Measurements from ENCODE around the gene DNAAF9.

DNAAF9 gene

GRCh38 chr20:3360752-3361151 lies 46.7 kb downstream of the DNAAF9 start:
- H3K27ac Mint-ChIP-seq = no peak overlapping the region
- H3K36me3 Mint-ChIP-seq = peaks cover 3% of the 10 kb centered on the region
- ATAC-seq = no peak
- H3K9me3 Mint-ChIP-seq = no peaks in the 10 kb centered on the region
- no peak overlapping the region for H3K4me3 Mint-ChIP-seq
- no peaks in the 10 kb centered on the region for H3K4me1 Mint-ChIP-seq
- no peak for DNase-seq (ENCODE audit: low spot score in 2 of 2)

DNA sequence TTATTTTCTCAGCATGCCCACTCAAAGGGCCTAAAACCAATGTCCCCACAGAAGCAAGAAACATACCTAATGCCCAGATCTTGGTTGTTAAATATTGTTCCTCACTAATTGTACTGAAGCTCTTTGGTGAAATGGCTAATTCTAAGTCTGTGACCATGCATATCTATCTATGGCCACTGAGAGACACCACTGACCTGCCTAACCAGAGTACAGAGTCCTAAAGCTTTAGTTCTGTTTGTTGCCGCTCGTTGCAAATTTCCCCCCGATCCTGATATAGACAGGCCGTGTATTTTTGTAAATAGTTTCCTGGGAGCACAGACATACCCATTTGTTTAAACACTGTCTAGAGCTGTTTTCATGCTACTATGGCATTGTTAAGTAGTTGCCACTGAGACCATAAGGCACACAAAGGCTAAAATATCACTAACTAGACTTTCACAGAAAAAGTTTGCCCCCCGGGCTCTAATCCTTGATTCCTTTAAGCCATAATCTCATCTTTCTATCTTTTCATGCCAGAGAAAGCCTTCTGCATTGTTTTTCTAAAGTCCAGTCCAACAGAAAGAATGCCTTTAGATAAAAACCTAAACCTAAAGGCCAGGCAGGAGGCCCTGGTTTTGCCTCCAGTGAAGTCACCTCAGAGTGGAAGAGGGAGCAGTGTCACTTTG lies 48.7 kb downstream of the DNAAF9 start:
- H3K4me1 Mint-ChIP-seq = no peaks in the 10 kb centered on the region
- no peak overlapping the region for H3K27ac Mint-ChIP-seq
- no peak overlapping the region for H3K4me3 Mint-ChIP-seq
- no peaks in the 10 kb centered on the region for H3K36me3 Mint-ChIP-seq
- ATAC-seq = no peak
- no peak for DNase-seq (ENCODE audit: low spot score in 2 of 2)
- H3K9me3 Mint-ChIP-seq = no peaks in the 10 kb centered on the region
